Lower lobe of right lung (tissue), 2 donors: ENCODE results near the gene GLI2. TPM values are rescaled to one million over a fixed set of nuclear protein-coding genes. Genes with fewer than 3 reads are reported as not detected.

Experiments
- ATAC-seq, 2 donors: fragments of 200-7000 bp; cut with Tn5 transposase; one replicate each; pipeline ENCODE4 v1.9.1; 2020 to 2022; ENCODE audit warnings: mild to moderate bottlenecking in 2 of 2, moderate library complexity in 2 of 2
- DNase-seq: peaks from one replicate; pipeline ENCODE4 v3.0.0-alpha.2; 2020
- H3K27ac ChIP-seq: fragments of 200-600 bp; one replicate; pipeline ENCODE4 v1.8.0; 2022
- H3K27me3 ChIP-seq: fragments of 200-600 bp; one replicate; pipeline ENCODE4 v1.8.0; 2022; ENCODE audit warnings: low read depth
- H3K36me3 ChIP-seq: fragments of 200-600 bp; one replicate; pipeline ENCODE4 v1.8.0; 2022; ENCODE audit warnings: mild to moderate bottlenecking
- H3K4me1 ChIP-seq: fragments of 200-600 bp; one replicate; pipeline ENCODE4 v1.8.0; 2022
- H3K4me3 ChIP-seq: fragments of 200-600 bp; one replicate; pipeline ENCODE4 v1.8.0; 2022; ENCODE audit warnings: mild to moderate bottlenecking
- H3K9me3 ChIP-seq: fragments of 200-600 bp; one replicate; pipeline ENCODE4 v1.8.0; 2022
- CTCF ChIP-seq: fragments of 200-600 bp; IDR thresholded peaks from one replicate; pipeline ENCODE4 v1.8.0; 2022; ENCODE audit warnings: antibody characterized with exemption, mild to moderate bottlenecking
- intact Hi-C: fragments of 100-400 bp; cut with DNase I; formaldehyde crosslinking; loops from one replicate; pipeline ENCODE4 v1.11.0; 2022
- total RNA-seq: library from RNA; stranded (reverse); fragmentation: NEBNext Ultra II Directional; extraction: Animal tissue kit (Norgen Biotek cat#: 25700); gene quantifications from one replicate; pipeline ENCODE4 v1.2.1, GENCODE V29; 2021
- donor health status: DM: no; HTN: yes; CAD: no; lungs with severe emphysema.

Gene GLI2
- total RNA-seq, 1 donor from 2014 or later: 3.3 TPM

GRCh38 chr2:120770176-120770575 lies 34.5 kb downstream of the GLI2 start:
- DNase-seq: peak; percentile 10
- no peak overlapping the region for H3K4me3 ChIP-seq
- no peak for TF ChIP-seq CTCF
- no peaks in the 10 kb centered on the region for H3K9me3 ChIP-seq
- H3K27ac ChIP-seq: no peak overlapping the region
- H3K36me3 ChIP-seq: no peaks in the 10 kb centered on the region
- H3K27me3 ChIP-seq: no peaks in the 10 kb centered on the region
- ATAC-seq: no peak
- H3K4me1 ChIP-seq: peaks cover 13% of the 10 kb centered on the region
- intact Hi-C loops: no loop called here

- Histone ChIP-seq H3K9me3 (no peaks in the 10 kb centered on the region), H3K36me3 (no peaks in the 10 kb centered on the region), H3K4me3 (no peak overlapping the region), H3K27ac (no peak overlapping the region), H3K4me1 (peaks cover 8% of the 10 kb centered on the region), H3K27me3 (no peaks in the 10 kb centered on the region)
- no peak for ATAC-seq
- intact Hi-C loops: no loop called here
- peak; percentile 10 for DNase-seq
- TF ChIP-seq CTCF: no peak
Observed at GRCh38 chr2:120770641-120771040, 35.0 kb downstream of the GLI2 start.

GRCh38 chr2:120771111-120771780 lies 35.6 kb downstream of the GLI2 start:
- Histone ChIP-seq H3K9me3 (no peaks in the 10 kb centered on the region), H3K27ac (no peak overlapping the region), H3K36me3 (no peaks in the 10 kb centered on the region), H3K4me1 (peaks cover 8% of the 10 kb centered on the region), H3K27me3 (no peaks in the 10 kb centered on the region), H3K4me3 (no peak overlapping the region)
- ATAC-seq (peak; percentile 48 to 51), DNase-seq (peak; percentile 44)
- intact Hi-C loops: no loop called here
- no peak for TF ChIP-seq CTCF

GRCh38 chr2:120771781-120772208 lies 36.1 kb downstream of the GLI2 start:
- intact Hi-C loops: no loop called here
- no peaks in the 10 kb centered on the region for H3K27me3 ChIP-seq
- TF ChIP-seq CTCF: no peak
- no peaks in the 10 kb centered on the region for H3K36me3 ChIP-seq
- no peak for ATAC-seq
- no peak for DNase-seq
- H3K4me3 ChIP-seq: no peak overlapping the region
- no peak overlapping the region for H3K27ac ChIP-seq
- H3K9me3 ChIP-seq: no peaks in the 10 kb centered on the region
- H3K4me1 ChIP-seq: peaks cover 8% of the 10 kb centered on the region

GRCh38 chr2:120772261-120772660 lies 36.6 kb downstream of the GLI2 start:
- no peak for TF ChIP-seq CTCF
- Histone ChIP-seq H3K9me3 (no peaks in the 10 kb centered on the region), H3K36me3 (no peaks in the 10 kb centered on the region), H3K27me3 (no peaks in the 10 kb centered on the region), H3K4me3 (no peak overlapping the region), H3K27ac (no peak overlapping the region), H3K4me1 (peaks cover 8% of the 10 kb centered on the region)
- intact Hi-C loops: no loop called here
- ATAC-seq (no peak), DNase-seq (peak; percentile 20)
